Measurements from ENCODE around the gene DCTN4. TPM values are rescaled to one million over a fixed set of nuclear protein-coding genes. Genes with fewer than 3 reads are reported as not detected.

DCTN4 gene
- total RNA-seq, 1 experiment from 2014 or later, result 48.5 TPM

GRCh38 chr5:150801117-150801927, 42.5 kb upstream of the DCTN4 start:
- H2BK5ac ChIP-seq (ENCODE audit: insufficient read length, low read length), result no peak overlapping the region
- peaks cover 4% of the 10 kb centered on the region for H3K23me2 ChIP-seq (ENCODE audit: insufficient read length, low read depth, low read length, poor library complexity, severe bottlenecking)
- peak overlapping the region; percentile 93 for H2AFZ ChIP-seq (ENCODE audit: low read length)
- no peak overlapping the region for H4K91ac ChIP-seq (ENCODE audit: insufficient read length, low read depth, low read length)
- no peak overlapping the region for H2BK12ac ChIP-seq (ENCODE audit: insufficient read length, low read depth, low read length)
- no peaks in the 10 kb centered on the region for H3K4me1 ChIP-seq (ENCODE audit: insufficient read depth, low read length)
- H2BK15ac ChIP-seq (ENCODE audit: low read depth, low read length), result no peak overlapping the region
- Mint-ChIP-seq H3K9me3 (peaks cover 3 to 4% of the 10 kb centered on the region in 2 experiments; a peak in 2 of 5 replicates), H3K4me1 (peaks cover 20 to 23% of the 10 kb centered on the region in 2 experiments), H3K36me3 (ENCODE audit: insufficient read depth in 1 of 3, low read depth in 3 of 3) (peaks cover 6 to 11% (median 7%) of the 10 kb centered on the region in 3 experiments; a peak in 6 of 7 replicates), H3K27ac (peak overlapping the region; percentile 51 to 79 (median 73); a peak in 5 of 7 replicates), H3K27me3 (ENCODE audit: low read depth) (peaks cover 4% of the 10 kb centered on the region; the same call in 1 of the 2 replicates), H3K4me3 (peak overlapping the region; percentile 66 to 69)
- no peak overlapping the region for H2BK120ac ChIP-seq (ENCODE audit: low read depth, low read length, poor library complexity, severe bottlenecking)
- H2AK5ac ChIP-seq (ENCODE audit: insufficient read length, low read length), result no peak overlapping the region
- H2BK20ac ChIP-seq (ENCODE audit: low read depth, low read length, poor library complexity, severe bottlenecking), result no peak overlapping the region
- no peaks in the 10 kb centered on the region for H3K9me3 ChIP-seq (ENCODE audit: control insufficient read depth, low read depth, low read length)
- no peak overlapping the region for H3K4ac ChIP-seq (ENCODE audit: low read depth, low read length)
- H3K27me3 ChIP-seq (ENCODE audit: insufficient read depth, low read length), result no peaks in the 10 kb centered on the region
- H3K9ac ChIP-seq (ENCODE audit: extremely low read depth, insufficient read length, low read length), result peak overlapping the region; percentile 28
- H3K18ac ChIP-seq (ENCODE audit: insufficient read length, low read depth, low read length), result no peak overlapping the region
- WGBS (ENCODE audit: extremely low coverage, insufficient read length, low lambda C conversion rate), result no CpG with 5 or more reads among the region's 15 CpGs
- no peak overlapping the region for H3T11ph ChIP-seq (ENCODE audit: low read length)
- H4K8ac ChIP-seq (replicated peaks; ENCODE audit: insufficient read length, low read depth, low read length), result no peak overlapping the region
- TF ChIP-seq, protein P1, sequence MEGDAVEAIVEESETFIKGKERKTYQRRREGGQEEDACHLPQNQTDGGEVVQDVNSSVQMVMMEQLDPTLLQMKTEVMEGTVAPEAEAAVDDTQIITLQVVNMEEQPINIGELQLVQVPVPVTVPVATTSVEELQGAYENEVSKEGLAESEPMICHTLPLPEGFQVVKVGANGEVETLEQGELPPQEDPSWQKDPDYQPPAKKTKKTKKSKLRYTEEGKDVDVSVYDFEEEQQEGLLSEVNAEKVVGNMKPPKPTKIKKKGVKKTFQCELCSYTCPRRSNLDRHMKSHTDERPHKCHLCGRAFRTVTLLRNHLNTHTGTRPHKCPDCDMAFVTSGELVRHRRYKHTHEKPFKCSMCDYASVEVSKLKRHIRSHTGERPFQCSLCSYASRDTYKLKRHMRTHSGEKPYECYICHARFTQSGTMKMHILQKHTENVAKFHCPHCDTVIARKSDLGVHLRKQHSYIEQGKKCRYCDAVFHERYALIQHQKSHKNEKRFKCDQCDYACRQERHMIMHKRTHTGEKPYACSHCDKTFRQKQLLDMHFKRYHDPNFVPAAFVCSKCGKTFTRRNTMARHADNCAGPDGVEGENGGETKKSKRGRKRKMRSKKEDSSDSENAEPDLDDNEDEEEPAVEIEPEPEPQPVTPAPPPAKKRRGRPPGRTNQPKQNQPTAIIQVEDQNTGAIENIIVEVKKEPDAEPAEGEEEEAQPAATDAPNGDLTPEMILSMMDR (conservative IDR thresholded peaks at IDR 0.05), result peak; percentile 63
- H3K14ac ChIP-seq (ENCODE audit: insufficient read depth, low read length), result peak overlapping the region; percentile 9; the same call in 1 of the 2 replicates
- peak overlapping the region; percentile 84 for H3K4me2 ChIP-seq (ENCODE audit: insufficient read depth, insufficient read length, low read length)
- no peak overlapping the region for H3K27ac ChIP-seq (ENCODE audit: insufficient read length, low read depth, low read length)
- no peaks in the 10 kb centered on the region for H3K79me1 ChIP-seq (ENCODE audit: insufficient read depth, low read depth, low read length, poor library complexity, severe bottlenecking)
- H3K23ac ChIP-seq (ENCODE audit: insufficient read length, low read depth, low read length), result no peak overlapping the region
- H3K56ac ChIP-seq (ENCODE audit: insufficient read length, low read depth, low read length), result no peak overlapping the region
- DNase-seq, result peak; percentile 74
- no peak overlapping the region for H4K5ac ChIP-seq (ENCODE audit: insufficient read length, low read depth, low read length)
- H4K20me1 ChIP-seq (ENCODE audit: control insufficient read depth, insufficient read depth, insufficient read length), result no peaks in the 10 kb centered on the region
- H3K79me2 ChIP-seq (ENCODE audit: insufficient read depth, low read length), result no peaks in the 10 kb centered on the region

Measured in H9 (cell line).